ENCODE data around the gene PTPRN2. TPM values are rescaled to one million over a fixed set of nuclear protein-coding genes. Genes with fewer than 3 reads are reported as not detected.
A peak's percentile ranks its signal among the peaks of the same experiment; 100 is the strongest.

The PTPRN2 gene
- total and polyA plus RNA-seq, 4 donors, result 18.1 to 69.9 (median 50.4) TPM

DNA sequence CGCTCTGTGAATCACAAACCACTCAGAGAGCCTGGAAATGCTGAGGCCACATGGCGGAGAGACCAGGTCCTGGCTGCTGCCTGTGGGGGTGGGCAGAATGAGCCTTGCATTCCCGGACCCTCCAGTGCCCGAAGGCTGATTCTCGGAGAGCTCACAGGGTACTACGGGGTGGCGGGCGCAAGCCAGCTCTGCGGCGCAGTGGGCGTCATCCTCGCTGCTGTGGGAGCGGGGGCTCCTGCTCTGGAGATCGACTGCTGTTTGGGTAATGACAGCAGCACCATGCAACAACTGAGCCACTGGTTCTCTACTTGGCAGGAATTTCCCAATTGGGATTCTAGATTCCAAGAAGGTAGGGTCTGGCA lies 108.0 kb downstream of the PTPRN2 start:
- Histone ChIP-seq H3K27me3 (ENCODE audit: control insufficient read depth, insufficient read depth, low read length) (no peaks in the 10 kb centered on the region), H3K4me3 (ENCODE audit: low read depth, low read length) (no peak overlapping the region), H3K4me1 (ENCODE audit: control insufficient read depth, insufficient read depth, low read length) (peaks cover 22% of the 10 kb centered on the region), H3K27ac (ENCODE audit: low read depth, low read length) (peak overlapping the region; percentile 40), H3K36me3 (ENCODE audit: control insufficient read depth, insufficient read depth, low read length) (peaks cover 9% of the 10 kb centered on the region), H3K9me3 (ENCODE audit: control insufficient read depth, insufficient read depth, low read length) (no peaks in the 10 kb centered on the region)
- no peak for DNase-seq (ENCODE audit: low read depth in 4 of 6, low spot score in 6 of 6)
- WGBS (ENCODE audit: insufficient coverage), result 70% methylated on average over 14 of the region's 14 CpGs

- peak in 2 of 6 donors; percentile 68 to 71 for DNase-seq (ENCODE audit: low read depth in 4 of 6, low spot score in 6 of 6)
- peaks cover 5% of the 10 kb centered on the region for H3K36me3 ChIP-seq (ENCODE audit: control insufficient read depth, insufficient read depth, low read length)
- H3K4me1 ChIP-seq (ENCODE audit: control insufficient read depth, insufficient read depth, low read length), result peaks cover 25% of the 10 kb centered on the region
- no peak overlapping the region for H3K27ac ChIP-seq (ENCODE audit: low read depth, low read length)
- H3K9me3 ChIP-seq (ENCODE audit: control insufficient read depth, insufficient read depth, low read length), result no peaks in the 10 kb centered on the region
- 63% methylated on average over 11 of the region's 20 CpGs for WGBS (ENCODE audit: insufficient coverage)
- H3K27me3 ChIP-seq (ENCODE audit: control insufficient read depth, insufficient read depth, low read length), result no peaks in the 10 kb centered on the region
- H3K4me3 ChIP-seq (ENCODE audit: low read depth, low read length), result no peak overlapping the region
These were observed 108.5 kb downstream of the PTPRN2 start for GRCh38 chr7:158479021-158479663.

GRCh38 chr7:158477866-158478265 lies 109.8 kb downstream of the PTPRN2 start:
- Histone ChIP-seq H3K27ac (ENCODE audit: low read depth, low read length) (no peak overlapping the region), H3K4me3 (ENCODE audit: low read depth, low read length) (no peak overlapping the region), H3K36me3 (ENCODE audit: control insufficient read depth, insufficient read depth, low read length) (peaks cover 5% of the 10 kb centered on the region), H3K27me3 (ENCODE audit: control insufficient read depth, insufficient read depth, low read length) (no peaks in the 10 kb centered on the region), H3K4me1 (ENCODE audit: control insufficient read depth, insufficient read depth, low read length) (peaks cover 34% of the 10 kb centered on the region), H3K9me3 (ENCODE audit: control insufficient read depth, insufficient read depth, low read length) (no peaks in the 10 kb centered on the region)
- DNase-seq (ENCODE audit: low read depth in 4 of 6, low spot score in 6 of 6), result no peak
- 90% methylated on average over 13 of the region's 13 CpGs for WGBS (ENCODE audit: insufficient coverage)

- Histone ChIP-seq H3K27ac (ENCODE audit: low read depth, low read length) (no peak overlapping the region), H3K9me3 (ENCODE audit: control insufficient read depth, insufficient read depth, low read length) (no peaks in the 10 kb centered on the region), H3K36me3 (ENCODE audit: control insufficient read depth, insufficient read depth, low read length) (peaks cover 9% of the 10 kb centered on the region), H3K27me3 (ENCODE audit: control insufficient read depth, insufficient read depth, low read length) (no peaks in the 10 kb centered on the region), H3K4me3 (ENCODE audit: low read depth, low read length) (no peak overlapping the region), H3K4me1 (ENCODE audit: control insufficient read depth, insufficient read depth, low read length) (peaks cover 40% of the 10 kb centered on the region)
- WGBS (ENCODE audit: insufficient coverage), result 60% methylated on average over 18 of the region's 24 CpGs
- peak in 1 of 6 donors; percentile 85 for DNase-seq (ENCODE audit: low read depth in 4 of 6, low spot score in 6 of 6)
These were observed 111.2 kb downstream of the PTPRN2 start for GRCh38 chr7:158476331-158476932.

- no peaks in the 10 kb centered on the region for H3K27me3 ChIP-seq (ENCODE audit: control insufficient read depth, insufficient read depth, low read length)
- H3K4me1 ChIP-seq (ENCODE audit: control insufficient read depth, insufficient read depth, low read length), result peaks cover 42% of the 10 kb centered on the region
- H3K36me3 ChIP-seq (ENCODE audit: control insufficient read depth, insufficient read depth, low read length), result peaks cover 9% of the 10 kb centered on the region
- H3K4me3 ChIP-seq (ENCODE audit: low read depth, low read length), result no peak overlapping the region
- no peak overlapping the region for H3K27ac ChIP-seq (ENCODE audit: low read depth, low read length)
- 60% methylated on average over 1 of the region's 6 CpGs for WGBS (ENCODE audit: insufficient coverage)
- H3K9me3 ChIP-seq (ENCODE audit: control insufficient read depth, insufficient read depth, low read length), result no peaks in the 10 kb centered on the region
- DNase-seq (ENCODE audit: low read depth in 4 of 6, low spot score in 6 of 6), result no peak
These were observed 112.0 kb downstream of the PTPRN2 start for GRCh38 chr7:158475679-158476052.

DNA sequence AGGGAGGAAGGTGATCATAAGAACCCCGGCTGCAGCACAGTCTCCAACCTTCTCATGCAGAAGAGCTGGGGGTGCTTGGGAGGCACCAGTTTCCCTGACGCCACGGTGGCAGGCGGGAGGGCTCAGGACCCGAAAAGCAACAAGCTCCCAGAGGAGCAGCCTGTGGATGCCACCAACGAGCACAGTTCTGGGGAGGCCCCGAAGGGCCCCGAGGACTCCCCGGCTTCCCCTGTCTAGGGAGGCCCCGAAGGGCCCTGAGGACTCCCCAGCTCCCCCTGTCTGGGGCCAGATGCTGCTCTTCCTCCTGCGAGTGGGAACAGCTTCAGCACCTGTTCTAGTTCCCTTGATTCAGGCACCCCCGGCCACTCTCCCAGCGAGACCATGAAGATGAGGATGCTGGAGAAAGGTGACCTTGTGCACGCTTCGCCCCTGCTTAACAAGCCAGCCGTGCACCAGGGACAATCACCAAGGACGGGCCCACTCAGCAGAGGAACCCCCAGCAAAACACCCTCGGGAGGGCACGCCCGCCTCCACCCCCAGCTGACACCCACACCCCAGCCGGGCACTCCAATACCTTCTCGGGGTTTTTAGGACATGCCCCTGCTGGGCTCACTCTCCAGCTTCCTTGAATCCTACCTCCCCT lies 112.5 kb downstream of the PTPRN2 start:
- no peak for DNase-seq (ENCODE audit: low read depth in 4 of 6, low spot score in 6 of 6)
- Histone ChIP-seq H3K4me1 (ENCODE audit: control insufficient read depth, insufficient read depth, low read length) (peaks cover 47% of the 10 kb centered on the region), H3K27me3 (ENCODE audit: control insufficient read depth, insufficient read depth, low read length) (no peaks in the 10 kb centered on the region), H3K36me3 (ENCODE audit: control insufficient read depth, insufficient read depth, low read length) (peaks cover 9% of the 10 kb centered on the region), H3K9me3 (ENCODE audit: control insufficient read depth, insufficient read depth, low read length) (no peaks in the 10 kb centered on the region), H3K27ac (ENCODE audit: low read depth, low read length) (no peak overlapping the region), H3K4me3 (ENCODE audit: low read depth, low read length) (no peak overlapping the region)
- WGBS (ENCODE audit: insufficient coverage), result 90% methylated on average over 22 of the region's 22 CpGs

DNA sequence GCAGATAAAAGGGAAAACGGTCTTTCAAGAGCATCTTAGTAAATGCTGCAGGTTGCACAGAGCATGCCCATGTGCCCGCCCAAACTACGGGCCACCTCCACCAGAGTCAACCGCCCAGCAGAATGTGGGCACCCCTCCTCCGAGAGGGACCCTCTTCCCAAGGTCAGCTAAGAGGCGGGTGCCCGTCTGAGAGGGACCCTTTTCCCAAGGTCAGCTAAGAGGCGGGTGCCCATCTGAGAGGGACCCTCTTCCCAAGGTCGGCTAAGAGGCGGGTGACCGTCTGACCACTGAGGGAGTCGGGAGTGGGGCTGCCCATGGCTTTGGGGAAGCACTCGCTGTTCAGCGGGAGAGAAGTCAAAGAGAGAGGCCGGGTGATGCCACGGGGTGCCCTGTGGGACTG lies 113.1 kb downstream of the PTPRN2 start:
- peaks cover 44% of the 10 kb centered on the region for H3K4me1 ChIP-seq (ENCODE audit: control insufficient read depth, insufficient read depth, low read length)
- no peaks in the 10 kb centered on the region for H3K27me3 ChIP-seq (ENCODE audit: control insufficient read depth, insufficient read depth, low read length)
- no peaks in the 10 kb centered on the region for H3K9me3 ChIP-seq (ENCODE audit: control insufficient read depth, insufficient read depth, low read length)
- WGBS (ENCODE audit: insufficient coverage), result 94% methylated on average over 16 of the region's 16 CpGs
- no peak for DNase-seq (ENCODE audit: low read depth in 4 of 6, low spot score in 6 of 6)
- H3K27ac ChIP-seq (ENCODE audit: low read depth, low read length), result no peak overlapping the region
- peaks cover 9% of the 10 kb centered on the region for H3K36me3 ChIP-seq (ENCODE audit: control insufficient read depth, insufficient read depth, low read length)
- no peak overlapping the region for H3K4me3 ChIP-seq (ENCODE audit: low read depth, low read length)

DNA sequence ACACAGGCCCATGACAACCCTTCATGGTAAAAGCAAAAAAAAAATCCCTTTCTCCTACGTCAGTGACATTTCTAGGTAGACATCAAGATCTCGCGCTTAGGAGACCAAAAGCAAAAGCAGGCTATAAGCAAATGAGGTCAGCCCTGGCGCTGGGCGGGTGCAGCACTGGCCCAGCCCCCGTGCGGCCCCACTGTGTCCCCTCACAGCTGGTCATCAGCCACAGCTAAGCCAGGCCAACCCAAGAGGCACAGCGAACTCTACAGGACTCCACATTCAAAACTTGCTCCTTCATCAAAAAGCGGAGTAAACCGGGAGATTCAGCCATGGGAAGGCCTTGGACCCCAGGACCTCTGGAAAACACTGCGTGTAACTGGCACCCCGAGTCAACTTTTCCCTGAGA lies 113.7 kb downstream of the PTPRN2 start:
- no peak overlapping the region for H3K4me3 ChIP-seq (ENCODE audit: low read depth, low read length)
- peaks cover 43% of the 10 kb centered on the region for H3K4me1 ChIP-seq (ENCODE audit: control insufficient read depth, insufficient read depth, low read length)
- H3K27me3 ChIP-seq (ENCODE audit: control insufficient read depth, insufficient read depth, low read length), result no peaks in the 10 kb centered on the region
- no peak overlapping the region for H3K27ac ChIP-seq (ENCODE audit: low read depth, low read length)
- H3K9me3 ChIP-seq (ENCODE audit: control insufficient read depth, insufficient read depth, low read length), result no peaks in the 10 kb centered on the region
- peaks cover 9% of the 10 kb centered on the region for H3K36me3 ChIP-seq (ENCODE audit: control insufficient read depth, insufficient read depth, low read length)
- no peak for DNase-seq (ENCODE audit: low read depth in 4 of 6, low spot score in 6 of 6)
- WGBS (ENCODE audit: insufficient coverage), result 74% methylated on average over 8 of the region's 12 CpGs

- 4% methylated on average over 11 of the region's 13 CpGs for WGBS (ENCODE audit: insufficient coverage)
- Histone ChIP-seq H3K27me3 (ENCODE audit: control insufficient read depth, insufficient read depth, low read length) (no peaks in the 10 kb centered on the region), H3K4me1 (ENCODE audit: control insufficient read depth, insufficient read depth, low read length) (peaks cover 48% of the 10 kb centered on the region), H3K27ac (ENCODE audit: low read depth, low read length) (peak overlapping the region; percentile 10), H3K36me3 (ENCODE audit: control insufficient read depth, insufficient read depth, low read length) (peaks cover 9% of the 10 kb centered on the region), H3K9me3 (ENCODE audit: control insufficient read depth, insufficient read depth, low read length) (no peaks in the 10 kb centered on the region), H3K4me3 (ENCODE audit: low read depth, low read length) (no peak overlapping the region)
- DNase-seq (ENCODE audit: low read depth in 4 of 6, low spot score in 6 of 6), result peak in 3 of 6 donors; percentile 52 to 93 (median 85)
These were observed 114.4 kb downstream of the PTPRN2 start for GRCh38 chr7:158473221-158473620.

GRCh38 chr7:158472596-158472995 lies 115.0 kb downstream of the PTPRN2 start:
- H3K27me3 ChIP-seq (ENCODE audit: control insufficient read depth, insufficient read depth, low read length), result no peaks in the 10 kb centered on the region
- peaks cover 49% of the 10 kb centered on the region for H3K4me1 ChIP-seq (ENCODE audit: control insufficient read depth, insufficient read depth, low read length)
- H3K9me3 ChIP-seq (ENCODE audit: control insufficient read depth, insufficient read depth, low read length), result no peaks in the 10 kb centered on the region
- H3K4me3 ChIP-seq (ENCODE audit: low read depth, low read length), result no peak overlapping the region
- DNase-seq (ENCODE audit: low read depth in 4 of 6, low spot score in 6 of 6), result no peak
- H3K27ac ChIP-seq (ENCODE audit: low read depth, low read length), result peak overlapping the region; percentile 10
- WGBS (ENCODE audit: insufficient coverage), result 72% methylated on average over 11 of the region's 11 CpGs
- H3K36me3 ChIP-seq (ENCODE audit: control insufficient read depth, insufficient read depth, low read length), result peaks cover 9% of the 10 kb centered on the region
